Activated naive CD4-positive, alpha-beta T cell treated with Interleukin-2 at 50 U/mL for 16 hours (primary cell): ENCODE measurements around the gene CKMT1A.
"Not testable (repeated sequence)": the region's sequence is repeated elsewhere in the genome, so short reads cannot be mapped to it uniquely, and the experiment has no call there.

Experiments used
- DNase-seq: peaks from one replicate; pipeline ENCODE4 v3.0.0-alpha.2; 2020

The CKMT1A gene

GRCh38 chr15:43693148-43694022, at the start of gene CKMT1A:
TSS of gene CKMT1A (plus strand) at chr15:43693859. CDS start at chr15:43694051, 192 bp downstream.
- not testable (repeated sequence) for DNase-seq

- DNase-seq = no peak
These were observed 44.8 kb upstream of the CKMT1A start, which contains the start of gene CATSPER2 for GRCh38 chr15:43648649-43649429. TSS of gene CATSPER2 (minus strand) at chr15:43648844. CDS start at chr15:43648061, 783 bp downstream.

- DNase-seq = not testable (repeated sequence)
These were observed 44.2 kb upstream of the CKMT1A start for GRCh38 chr15:43649430-43649926.

- not testable (repeated sequence) for DNase-seq
These were observed 33.9 kb upstream of the CKMT1A start for GRCh38 chr15:43659727-43660126.

GRCh38 chr15:43662293-43662692, 31.4 kb upstream of the CKMT1A start:
- DNase-seq = not testable (repeated sequence)

- not testable (repeated sequence) for DNase-seq
These were observed 30.3 kb upstream of the CKMT1A start for GRCh38 chr15:43663333-43663732.

GRCh38 chr15:43666177-43666576, 27.5 kb upstream of the CKMT1A start:
- not testable (repeated sequence) for DNase-seq

- not testable (repeated sequence) for DNase-seq
These were observed 19.5 kb upstream of the CKMT1A start for GRCh38 chr15:43674175-43674574.

GRCh38 chr15:43689604-43690301, 3.9 kb upstream of the CKMT1A start:
- DNase-seq = not testable (repeated sequence)

GRCh38 chr15:43692679-43693078, 980 bp upstream of the CKMT1A start:
- not testable (repeated sequence) for DNase-seq

GRCh38 chr15:43702174-43702573, 8.5 kb downstream of the CKMT1A start:
- DNase-seq = no peak

- DNase-seq = no peak
These were observed 9.2 kb downstream of the CKMT1A start for GRCh38 chr15:43702701-43703424.

- DNase-seq = not testable (repeated sequence)
These were observed 16.9 kb downstream of the CKMT1A start for GRCh38 chr15:43710431-43711131.

- DNase-seq = no peak
These were observed 29.5 kb downstream of the CKMT1A start for GRCh38 chr15:43723151-43723550.

GRCh38 chr15:43726306-43726705, 32.6 kb downstream of the CKMT1A start:
- not testable (repeated sequence) for DNase-seq

- DNase-seq = not testable (repeated sequence)
These were observed 34.5 kb downstream of the CKMT1A start for GRCh38 chr15:43728053-43728725.

- DNase-seq = no peak
These were observed 41.8 kb downstream of the CKMT1A start for GRCh38 chr15:43735416-43735815.

- peak; percentile 90 for DNase-seq
These were observed 52.7 kb downstream of the CKMT1A start, which contains the start of gene PDIA3 for GRCh38 chr15:43746245-43746902. TSS of gene PDIA3 (plus strand) at chr15:43746438. CDS start at chr15:43746540, 102 bp downstream.

GRCh38 chr15:43746903-43747309, 53.2 kb downstream of the CKMT1A start:
- not testable (repeated sequence) for DNase-seq

- no peak for DNase-seq
These were observed 54.7 kb downstream of the CKMT1A start for GRCh38 chr15:43748376-43748775.
